ENCODE measurements around the gene CRB2.

CRB2 gene

DNA sequence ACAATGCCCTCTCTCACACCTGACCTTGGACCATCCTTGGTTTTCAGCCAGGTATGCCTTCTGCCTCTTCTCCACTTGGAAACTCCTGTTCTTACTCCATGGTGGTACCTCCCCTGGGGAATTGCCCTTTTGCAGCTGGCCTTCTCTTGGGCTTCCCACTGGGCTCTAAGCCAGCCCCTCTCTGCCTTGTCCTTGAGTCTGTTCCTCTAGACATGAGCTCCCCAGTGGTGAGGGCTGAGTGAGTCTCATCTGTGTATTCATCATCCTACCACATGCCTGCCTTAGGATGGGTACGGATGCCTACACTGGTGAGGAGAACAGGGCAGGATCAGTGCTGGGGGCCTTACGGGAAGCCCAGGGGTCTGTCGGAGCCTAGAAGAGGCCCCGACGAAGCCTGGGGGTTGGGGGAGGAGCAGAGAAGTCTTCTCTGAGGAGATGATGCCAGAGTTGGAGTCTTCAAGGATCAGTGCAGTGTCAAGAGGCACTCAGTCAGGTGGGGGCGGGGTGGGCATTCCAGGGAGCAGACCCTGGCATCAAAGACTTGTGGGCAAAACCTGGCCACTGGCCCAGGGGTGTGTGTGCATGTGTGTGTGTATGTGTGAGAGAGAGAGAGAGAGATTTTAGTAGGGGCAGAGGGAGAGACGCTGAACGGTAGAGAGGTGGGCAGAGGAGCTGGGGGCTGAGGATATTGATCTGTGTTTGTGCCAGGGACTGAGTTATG, 5.2 kb upstream of the CRB2 start:
- H3K4me3 ChIP-seq (ENCODE audit: low read length): no peak overlapping the region
- H4K20me1 ChIP-seq (ENCODE audit: insufficient read depth, low read length): no peaks in the 10 kb centered on the region
- H3K4me1 ChIP-seq (ENCODE audit: low read length): peaks cover 9% of the 10 kb centered on the region; the same call in 1 of the 2 replicates
- H2AFZ ChIP-seq (ENCODE audit: low read length): no peak overlapping the region
- H3K27ac ChIP-seq (ENCODE audit: low read length): no peak overlapping the region
- no peaks in the 10 kb centered on the region; the same call in 1 of the 2 replicates for H3F3A ChIP-seq (ENCODE audit: insufficient read depth, low read length)
- no peaks in the 10 kb centered on the region for H3K36me3 ChIP-seq (replicated peaks; ENCODE audit: insufficient read depth, low read length)
- H3K9me2 ChIP-seq (replicated peaks; ENCODE audit: insufficient read depth, low read length): no peaks in the 10 kb centered on the region
- H3K9ac ChIP-seq (ENCODE audit: low read length): no peak overlapping the region
- H3K9me3 ChIP-seq (replicated peaks; ENCODE audit: insufficient read depth, low read length): no peaks in the 10 kb centered on the region
- TF ChIP-seq, protein P1, sequence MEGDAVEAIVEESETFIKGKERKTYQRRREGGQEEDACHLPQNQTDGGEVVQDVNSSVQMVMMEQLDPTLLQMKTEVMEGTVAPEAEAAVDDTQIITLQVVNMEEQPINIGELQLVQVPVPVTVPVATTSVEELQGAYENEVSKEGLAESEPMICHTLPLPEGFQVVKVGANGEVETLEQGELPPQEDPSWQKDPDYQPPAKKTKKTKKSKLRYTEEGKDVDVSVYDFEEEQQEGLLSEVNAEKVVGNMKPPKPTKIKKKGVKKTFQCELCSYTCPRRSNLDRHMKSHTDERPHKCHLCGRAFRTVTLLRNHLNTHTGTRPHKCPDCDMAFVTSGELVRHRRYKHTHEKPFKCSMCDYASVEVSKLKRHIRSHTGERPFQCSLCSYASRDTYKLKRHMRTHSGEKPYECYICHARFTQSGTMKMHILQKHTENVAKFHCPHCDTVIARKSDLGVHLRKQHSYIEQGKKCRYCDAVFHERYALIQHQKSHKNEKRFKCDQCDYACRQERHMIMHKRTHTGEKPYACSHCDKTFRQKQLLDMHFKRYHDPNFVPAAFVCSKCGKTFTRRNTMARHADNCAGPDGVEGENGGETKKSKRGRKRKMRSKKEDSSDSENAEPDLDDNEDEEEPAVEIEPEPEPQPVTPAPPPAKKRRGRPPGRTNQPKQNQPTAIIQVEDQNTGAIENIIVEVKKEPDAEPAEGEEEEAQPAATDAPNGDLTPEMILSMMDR (IDR thresholded peaks at IDR 0.05; ENCODE audit: low read length): no peak
- TF ChIP-seq EZH2 (optimal IDR thresholded peaks at IDR 0.05; ENCODE audit: low read depth, low read length) (no peak), EZH2phosphoT487 (IDR thresholded peaks at IDR 0.05; ENCODE audit: low read length) (no peak)
- H3K27me3 ChIP-seq (replicated peaks; ENCODE audit: insufficient read depth, low read length): no peaks in the 10 kb centered on the region
- H3K4me2 ChIP-seq (ENCODE audit: low read depth, low read length): no peak overlapping the region
- no peaks in the 10 kb centered on the region for H3K79me2 ChIP-seq (ENCODE audit: low read length)
- no peak for DNase-seq

DNA sequence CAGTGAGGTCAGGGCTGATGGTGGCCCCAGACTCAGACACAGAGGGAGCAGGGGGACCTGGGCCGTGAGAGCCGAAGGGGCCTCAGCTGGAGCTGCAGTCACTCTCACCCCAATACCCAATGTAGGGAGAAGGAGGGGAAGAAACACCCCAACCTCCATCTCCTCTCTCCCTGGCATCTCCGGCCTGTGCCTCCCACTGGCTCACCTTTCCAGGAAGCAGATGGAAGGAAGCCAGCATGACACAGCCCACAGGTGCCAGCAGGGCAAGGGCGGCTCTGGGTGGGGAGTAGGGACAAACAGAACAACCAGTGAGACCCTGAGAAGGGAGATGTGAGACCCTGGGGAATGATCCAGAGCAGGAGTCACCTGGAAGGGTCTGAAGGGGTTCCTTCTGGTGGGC, 3.0 kb upstream of the CRB2 start:
- no peak overlapping the region for H3K27ac ChIP-seq (ENCODE audit: low read length)
- no peaks in the 10 kb centered on the region for H3K79me2 ChIP-seq (ENCODE audit: low read length)
- no peaks in the 10 kb centered on the region for H3K27me3 ChIP-seq (replicated peaks; ENCODE audit: insufficient read depth, low read length)
- no peaks in the 10 kb centered on the region for H4K20me1 ChIP-seq (ENCODE audit: insufficient read depth, low read length)
- no peak overlapping the region for H3K9ac ChIP-seq (ENCODE audit: low read length)
- H2AFZ ChIP-seq (ENCODE audit: low read length): no peak overlapping the region
- H3K9me3 ChIP-seq (replicated peaks; ENCODE audit: insufficient read depth, low read length): no peaks in the 10 kb centered on the region
- DNase-seq: no peak
- no peaks in the 10 kb centered on the region for H3K9me2 ChIP-seq (replicated peaks; ENCODE audit: insufficient read depth, low read length)
- no peak overlapping the region for H3K4me3 ChIP-seq (ENCODE audit: low read length)
- H3K4me1 ChIP-seq (ENCODE audit: low read length): peaks cover 9% of the 10 kb centered on the region; the same call in 1 of the 2 replicates
- no peak overlapping the region for H3K4me2 ChIP-seq (ENCODE audit: low read depth, low read length)
- H3K36me3 ChIP-seq (replicated peaks; ENCODE audit: insufficient read depth, low read length): no peaks in the 10 kb centered on the region
- TF ChIP-seq EZH2phosphoT487 (IDR thresholded peaks at IDR 0.05; ENCODE audit: low read length) (no peak), EZH2 (optimal IDR thresholded peaks at IDR 0.05; ENCODE audit: low read depth, low read length) (no peak)
- TF ChIP-seq, protein P1 (IDR thresholded peaks at IDR 0.05; ENCODE audit: low read length): no peak
- H3F3A ChIP-seq (ENCODE audit: insufficient read depth, low read length): no peaks in the 10 kb centered on the region; the same call in 1 of the 2 replicates

DNA sequence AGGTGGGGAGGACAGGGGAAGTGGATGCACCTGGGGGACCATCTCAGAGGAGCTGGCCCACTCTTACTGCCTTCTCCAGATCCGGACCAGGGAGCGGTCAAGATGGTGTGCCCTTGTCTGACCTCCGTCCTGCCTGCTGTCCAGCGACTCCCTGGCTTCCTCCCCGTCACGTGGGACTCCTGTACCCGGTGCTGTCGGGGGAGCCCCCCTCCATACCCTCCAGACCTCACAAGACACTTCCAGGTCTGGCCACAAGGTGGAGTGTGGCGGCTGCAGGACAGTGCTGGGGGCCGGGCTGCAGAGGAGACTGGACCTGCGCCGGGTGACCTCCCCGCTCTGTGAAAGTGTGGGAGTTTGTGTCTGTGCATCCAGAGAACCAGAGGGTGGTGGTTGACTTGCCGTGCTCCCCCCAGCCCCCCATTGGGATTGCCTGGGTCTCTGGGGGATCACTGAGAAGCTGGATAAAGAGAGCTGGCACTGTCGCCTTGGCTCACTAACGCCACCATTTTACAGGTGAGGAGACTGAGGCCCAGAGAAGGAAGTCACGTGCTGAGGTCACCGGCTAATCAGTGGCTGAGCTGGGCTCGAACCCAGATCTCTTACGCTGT, 1.9 kb upstream of the CRB2 start:
- Histone ChIP-seq H3K4me2 (ENCODE audit: low read depth, low read length) (peak overlapping the region; percentile 43; the same call in 1 of the 2 replicates), H3K4me3 (ENCODE audit: low read length) (peak overlapping the region; percentile 29; the same call in 1 of the 2 replicates)
- DNase-seq: peak; percentile 62

More for the DNA sequence above, 1.9 kb upstream of the CRB2 start:
- H3K27ac ChIP-seq (ENCODE audit: low read length): no peak overlapping the region
- no peaks in the 10 kb centered on the region for H3F3A ChIP-seq (ENCODE audit: insufficient read depth, low read length)
- no peak for TF ChIP-seq EZH2phosphoT487 (IDR thresholded peaks at IDR 0.05; ENCODE audit: low read length)
- TF ChIP-seq, protein P1 (IDR thresholded peaks at IDR 0.05; ENCODE audit: low read length): peak; percentile 92
- no peak for TF ChIP-seq EZH2 (optimal IDR thresholded peaks at IDR 0.05; ENCODE audit: low read depth, low read length)
- H4K20me1 ChIP-seq (ENCODE audit: insufficient read depth, low read length): no peaks in the 10 kb centered on the region
- H3K9ac ChIP-seq (ENCODE audit: low read length): no peak overlapping the region
- no peaks in the 10 kb centered on the region for H3K79me2 ChIP-seq (ENCODE audit: low read length)
- H3K36me3 ChIP-seq (replicated peaks; ENCODE audit: insufficient read depth, low read length): no peaks in the 10 kb centered on the region
- H3K9me3 ChIP-seq (replicated peaks; ENCODE audit: insufficient read depth, low read length): no peaks in the 10 kb centered on the region
- no peaks in the 10 kb centered on the region for H3K27me3 ChIP-seq (replicated peaks; ENCODE audit: insufficient read depth, low read length)
- H2AFZ ChIP-seq (ENCODE audit: low read length): peak overlapping the region; percentile 37
- peaks cover 13% of the 10 kb centered on the region for H3K4me1 ChIP-seq (ENCODE audit: low read length)
- H3K9me2 ChIP-seq (replicated peaks; ENCODE audit: insufficient read depth, low read length): no peaks in the 10 kb centered on the region

All from MM.1S (cell line).